Right atrium auricular region (tissue), 2 donors: ENCODE results near the gene MAP2K7. TPM values are rescaled to one million over a fixed set of nuclear protein-coding genes. Genes with fewer than 3 reads are reported as not detected.
A peak's percentile ranks its signal among the peaks of the same experiment; 100 is the strongest.

Experiments used
- DNase-seq: peaks from one replicate; pipeline ENCODE4 v3.0.0-alpha.2; 2019; ENCODE audit warnings: low spot score
- H3K27ac ChIP-seq, 2 donors: fragments of 200-600 bp; sonication (generic); 1 replicate in 1 of 2; 2 replicates in 1 of 2; pipeline ENCODE4 v1.5.1; 2016 to 2019
- H3K27me3 ChIP-seq, 2 donors: fragments of 200-600 bp; sonication (generic); one replicate each; pipeline versions ENCODE4 v1.5.1 to v1.6.0; 2017 to 2019
- H3K36me3 ChIP-seq: fragments of 200-600 bp; sonication (generic); one replicate; pipeline ENCODE4 v1.5.1; 2016
- H3K4me1 ChIP-seq, 2 donors: fragments of 200-600 bp; sonication (generic); one replicate each; pipeline versions ENCODE4 v1.5.1 to v1.6.0; 2017 to 2019
- H3K4me3 ChIP-seq, 2 donors: fragments of 200-600 bp; sonication (generic); 1 replicate in 1 of 2; 2 replicates in 1 of 2; pipeline ENCODE4 v1.5.1; 2017 to 2019; ENCODE audit warnings: mild to moderate bottlenecking in 1 of 2, moderate library complexity in 1 of 2
- H3K9me3 ChIP-seq, 2 donors: fragments of 200-600 bp; sonication (generic); one replicate each; pipeline ENCODE4 v1.5.1; 2019
- total RNA-seq, 2 donors: library from RNA; depleted of rRNA; stranded (reverse); fragments of >200 nt; gene quantifications; one replicate each; pipeline ENCODE4 v1.1.0, GENCODE V29; 2016
- TF ChIP-seq, protein P1 (sequence below), 2 donors: fragments of 200-600 bp; sonication (generic); IDR thresholded peaks; one replicate each; pipeline ENCODE4 v1.5.1; 2019; ENCODE audit warnings: antibody characterized with exemption in 2 of 2

The MAP2K7 gene
- total RNA-seq, 2 donors from 2014 or later, result 12.0 to 14.4 TPM

DNA sequence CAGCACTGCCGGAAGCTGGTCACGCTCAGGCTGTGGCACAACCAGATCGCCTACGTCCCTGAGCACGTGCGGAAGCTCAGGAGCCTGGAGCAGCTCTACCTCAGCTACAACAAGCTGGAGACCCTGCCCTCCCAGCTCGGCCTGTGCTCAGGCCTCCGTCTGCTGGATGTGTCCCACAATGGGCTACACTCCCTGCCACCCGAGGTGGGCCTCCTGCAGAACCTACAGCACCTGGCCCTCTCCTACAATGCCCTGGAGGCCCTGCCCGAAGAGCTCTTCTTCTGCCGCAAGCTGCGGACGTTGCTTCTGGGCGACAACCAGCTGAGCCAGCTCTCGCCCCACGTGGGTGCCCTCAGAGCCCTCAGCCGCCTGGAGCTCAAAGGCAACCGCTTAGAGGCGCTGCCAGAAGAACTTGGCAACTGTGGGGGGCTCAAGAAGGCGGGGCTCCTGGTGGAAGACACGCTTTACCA lies 3.2 kb upstream of the MAP2K7 start:
- Histone ChIP-seq H3K9me3 (no peaks in the 10 kb centered on the region), H3K36me3 (peaks cover 2% of the 10 kb centered on the region), H3K4me3 (no peak overlapping the region), H3K4me1 (peaks cover 0 to 21% of the 10 kb centered on the region in 2 donors), H3K27ac (no peak overlapping the region), H3K27me3 (no peaks in the 10 kb centered on the region)
- TF ChIP-seq, protein P1, sequence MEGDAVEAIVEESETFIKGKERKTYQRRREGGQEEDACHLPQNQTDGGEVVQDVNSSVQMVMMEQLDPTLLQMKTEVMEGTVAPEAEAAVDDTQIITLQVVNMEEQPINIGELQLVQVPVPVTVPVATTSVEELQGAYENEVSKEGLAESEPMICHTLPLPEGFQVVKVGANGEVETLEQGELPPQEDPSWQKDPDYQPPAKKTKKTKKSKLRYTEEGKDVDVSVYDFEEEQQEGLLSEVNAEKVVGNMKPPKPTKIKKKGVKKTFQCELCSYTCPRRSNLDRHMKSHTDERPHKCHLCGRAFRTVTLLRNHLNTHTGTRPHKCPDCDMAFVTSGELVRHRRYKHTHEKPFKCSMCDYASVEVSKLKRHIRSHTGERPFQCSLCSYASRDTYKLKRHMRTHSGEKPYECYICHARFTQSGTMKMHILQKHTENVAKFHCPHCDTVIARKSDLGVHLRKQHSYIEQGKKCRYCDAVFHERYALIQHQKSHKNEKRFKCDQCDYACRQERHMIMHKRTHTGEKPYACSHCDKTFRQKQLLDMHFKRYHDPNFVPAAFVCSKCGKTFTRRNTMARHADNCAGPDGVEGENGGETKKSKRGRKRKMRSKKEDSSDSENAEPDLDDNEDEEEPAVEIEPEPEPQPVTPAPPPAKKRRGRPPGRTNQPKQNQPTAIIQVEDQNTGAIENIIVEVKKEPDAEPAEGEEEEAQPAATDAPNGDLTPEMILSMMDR (IDR thresholded peaks at IDR 0.05), result no peak
- DNase-seq, result no peak

DNA sequence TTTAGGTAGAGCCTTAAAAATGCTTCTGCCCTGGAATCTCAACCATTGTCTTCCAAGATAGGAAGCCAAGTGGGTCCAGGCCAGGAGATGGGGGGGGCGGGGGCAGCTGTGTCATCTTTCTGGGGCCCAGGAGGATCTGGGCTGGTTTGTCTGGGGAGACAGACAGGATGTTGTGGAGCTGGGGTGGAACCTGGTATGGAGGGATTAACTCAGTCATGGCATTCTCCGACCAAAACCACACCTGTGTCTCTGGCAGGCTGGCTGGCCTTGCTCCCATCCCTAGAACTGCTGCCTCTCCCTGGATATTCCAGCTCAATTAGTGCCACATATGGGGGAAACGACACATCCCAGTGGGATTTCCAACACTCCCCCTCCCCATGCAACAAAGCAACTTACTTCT lies 2.7 kb upstream of the MAP2K7 start:
- Histone ChIP-seq H3K36me3 (peaks cover 7% of the 10 kb centered on the region), H3K27ac (no peak overlapping the region), H3K27me3 (no peaks in the 10 kb centered on the region), H3K9me3 (no peaks in the 10 kb centered on the region), H3K4me3 (no peak overlapping the region), H3K4me1 (peaks cover 0 to 26% of the 10 kb centered on the region in 2 donors)
- TF ChIP-seq, protein P1 (IDR thresholded peaks at IDR 0.05), result no peak
- no peak for DNase-seq

DNA sequence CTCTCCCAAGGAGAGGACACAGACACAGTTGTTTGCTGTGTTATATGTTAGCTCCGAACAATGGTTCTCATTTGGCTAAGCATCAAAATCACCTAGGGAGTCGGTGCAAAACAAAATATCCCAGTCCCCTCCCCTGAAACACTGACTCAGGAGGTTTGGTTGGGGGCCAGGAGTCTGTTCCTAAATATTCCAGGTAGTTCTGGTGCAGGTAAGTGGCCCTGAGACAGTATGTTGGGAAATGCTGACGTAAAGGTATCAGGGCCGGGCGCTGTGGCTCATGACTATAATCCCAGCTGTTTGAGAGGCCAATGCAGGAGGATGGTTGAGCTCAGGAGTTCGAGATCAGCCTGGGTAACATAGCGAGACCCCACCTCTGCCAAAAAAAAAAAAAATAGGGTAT lies 2.3 kb upstream of the MAP2K7 start:
- H3K9me3 ChIP-seq, result no peaks in the 10 kb centered on the region
- TF ChIP-seq, protein P1 (IDR thresholded peaks at IDR 0.05), result no peak

DNA sequence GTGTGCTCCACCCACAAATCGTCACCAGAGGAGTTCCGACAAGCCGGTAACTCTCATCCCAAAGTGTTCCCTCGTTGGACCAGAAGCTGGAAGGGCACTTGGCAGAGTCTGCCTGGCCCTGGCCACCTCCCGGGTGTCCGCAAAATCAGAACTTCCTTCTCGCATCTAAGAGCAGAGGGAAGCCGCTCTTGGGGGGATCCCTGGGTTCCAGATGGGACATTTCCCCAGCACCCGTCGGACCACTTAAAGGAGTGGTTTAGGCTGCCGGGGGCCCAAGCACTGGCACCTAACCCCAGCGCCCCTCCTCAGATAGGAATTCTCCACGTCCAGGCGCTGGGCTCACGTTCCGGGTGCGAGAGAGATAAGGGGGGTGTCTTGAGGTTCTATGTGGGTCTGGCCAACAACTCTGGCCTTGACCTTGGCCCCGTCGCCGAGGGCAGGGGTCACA lies 857 bp upstream of the MAP2K7 start:
- Histone ChIP-seq H3K27me3 (no peaks in the 10 kb centered on the region), H3K4me1 (peaks cover 0 to 42% of the 10 kb centered on the region in 2 donors), H3K4me3 (peak overlapping the region; percentile 40 to 90), H3K27ac (peak overlapping the region; percentile 77 to 85), H3K9me3 (no peaks in the 10 kb centered on the region), H3K36me3 (peaks cover 17% of the 10 kb centered on the region)
- no peak for DNase-seq
- TF ChIP-seq, protein P1 (IDR thresholded peaks at IDR 0.05), result no peak

More for the DNA sequence above, 2.3 kb upstream of the MAP2K7 start:
- H3K4me3 ChIP-seq, result no peak overlapping the region
- H3K27ac ChIP-seq, result no peak overlapping the region
- H3K36me3 ChIP-seq, result peaks cover 11% of the 10 kb centered on the region
- peaks cover 0 to 30% of the 10 kb centered on the region in 2 donors for H3K4me1 ChIP-seq
- no peaks in the 10 kb centered on the region for H3K27me3 ChIP-seq
- no peak for DNase-seq

DNA sequence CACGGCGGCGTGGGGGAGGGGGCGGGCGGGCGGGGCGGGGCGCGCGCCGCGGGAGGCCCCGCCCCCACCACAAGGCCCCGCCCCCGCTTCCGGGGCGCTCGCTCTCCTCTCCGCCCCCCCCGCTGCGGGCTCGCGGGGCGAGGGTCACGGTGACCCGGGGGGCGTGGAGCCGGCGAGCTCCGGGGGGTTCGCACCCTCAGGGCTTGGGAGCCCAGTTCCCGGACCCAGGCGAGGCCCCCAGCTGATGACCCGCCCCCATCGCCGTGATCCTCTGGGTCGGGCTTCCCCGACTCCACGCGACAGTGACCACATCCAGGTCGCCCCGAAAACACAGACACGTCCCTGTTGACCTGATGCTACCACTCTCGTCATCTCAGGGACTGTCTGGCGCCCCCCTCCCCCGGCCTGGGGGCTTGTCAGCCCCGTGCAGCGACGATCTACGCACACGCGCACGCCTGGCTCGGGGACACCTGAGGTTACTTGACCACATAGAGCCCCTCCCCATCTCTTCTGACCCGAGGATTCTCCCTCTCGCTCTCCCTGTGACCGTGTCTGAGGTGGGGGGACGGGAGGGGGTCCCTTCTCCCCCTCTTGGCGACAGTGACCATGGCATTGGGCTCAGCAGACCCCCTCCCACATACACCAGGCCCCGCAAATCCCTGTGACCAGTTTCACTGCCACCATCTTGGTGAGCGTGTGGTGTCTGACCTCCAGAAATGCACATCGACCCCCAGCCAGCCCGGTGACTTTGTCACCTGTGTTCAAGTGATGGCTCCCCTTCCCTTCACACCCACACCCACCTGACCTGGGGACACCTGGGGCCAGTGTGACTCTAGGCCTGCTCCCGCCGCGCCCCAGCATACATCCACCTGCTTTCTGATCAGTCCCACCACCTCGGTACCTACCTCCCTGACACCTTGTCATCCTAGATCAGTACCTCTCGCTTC lies 670 bp downstream of the MAP2K7 start:
- no peak for DNase-seq
- peaks cover 0 to 52% of the 10 kb centered on the region in 2 donors for H3K4me1 ChIP-seq
- H3K27ac ChIP-seq, result peak overlapping the region; percentile 85 to 87

More for the DNA sequence above, 670 bp downstream of the MAP2K7 start:
- TF ChIP-seq, protein P1 (IDR thresholded peaks at IDR 0.05), result no peak
- Histone ChIP-seq H3K9me3 (no peaks in the 10 kb centered on the region), H3K4me3 (peak overlapping the region; percentile 90 to 94), H3K27me3 (no peaks in the 10 kb centered on the region), H3K36me3 (peaks cover 17% of the 10 kb centered on the region)
